ENCODE measurements around the gene AGRP. TPM values are rescaled to one million over a fixed set of nuclear protein-coding genes. Genes with fewer than 3 reads are reported as not detected.

Gene AGRP
- total and polyA plus RNA-seq, 10 donors, result 0.15 to 0.91 (median 0.26) TPM; not detected in 6

GRCh38 chr16:67464565-67464964 lies 18.8 kb downstream of the AGRP start:
- intact Hi-C loops (cut with DNase I; ENCODE audit: low total_unique reads), result loop anchor here (5.0 kb wide), 1 partner anchor 37 kb away; no protein-coding TSS in a partner anchor

DNA sequence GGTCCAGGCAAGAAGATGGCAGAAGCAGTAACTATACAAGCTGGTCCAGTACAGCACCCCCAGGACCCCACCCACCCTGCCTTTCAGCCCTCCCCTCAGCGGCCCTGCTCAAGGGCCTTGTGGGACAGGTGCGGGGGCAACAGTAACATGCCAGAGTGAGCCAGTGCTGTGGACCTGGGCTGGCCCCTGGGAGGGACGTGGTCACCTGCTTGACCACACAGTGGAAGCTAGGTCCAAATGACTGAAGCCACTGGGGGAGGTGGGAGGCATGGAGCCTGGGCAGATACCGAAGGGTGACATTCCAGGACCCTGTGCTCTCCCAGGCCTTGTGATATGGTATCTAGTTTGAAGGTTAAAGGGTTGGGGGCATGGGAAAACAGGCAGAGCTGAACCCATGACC lies 19.7 kb downstream of the AGRP start:
- peaks cover 0 to 57% (median 5%) of the 10 kb centered on the region in 6 donors for H3K36me3 ChIP-seq

More at GRCh38 chr16:67464565-67464964, 18.8 kb downstream of the AGRP start:
- DNase-seq, result no peak
- 67 to 100% (median 78%) methylated on average over 1 to 2 of the region's 2 CpGs for WGBS, 5 donors
- H3K4me3 ChIP-seq, result no peak overlapping the region
- TF ChIP-seq POLR2AphosphoS5 (IDR thresholded peaks at IDR 0.05) (no peak), POLR2A (IDR thresholded peaks at IDR 0.05) (no peak)
- TF ChIP-seq, protein P1, sequence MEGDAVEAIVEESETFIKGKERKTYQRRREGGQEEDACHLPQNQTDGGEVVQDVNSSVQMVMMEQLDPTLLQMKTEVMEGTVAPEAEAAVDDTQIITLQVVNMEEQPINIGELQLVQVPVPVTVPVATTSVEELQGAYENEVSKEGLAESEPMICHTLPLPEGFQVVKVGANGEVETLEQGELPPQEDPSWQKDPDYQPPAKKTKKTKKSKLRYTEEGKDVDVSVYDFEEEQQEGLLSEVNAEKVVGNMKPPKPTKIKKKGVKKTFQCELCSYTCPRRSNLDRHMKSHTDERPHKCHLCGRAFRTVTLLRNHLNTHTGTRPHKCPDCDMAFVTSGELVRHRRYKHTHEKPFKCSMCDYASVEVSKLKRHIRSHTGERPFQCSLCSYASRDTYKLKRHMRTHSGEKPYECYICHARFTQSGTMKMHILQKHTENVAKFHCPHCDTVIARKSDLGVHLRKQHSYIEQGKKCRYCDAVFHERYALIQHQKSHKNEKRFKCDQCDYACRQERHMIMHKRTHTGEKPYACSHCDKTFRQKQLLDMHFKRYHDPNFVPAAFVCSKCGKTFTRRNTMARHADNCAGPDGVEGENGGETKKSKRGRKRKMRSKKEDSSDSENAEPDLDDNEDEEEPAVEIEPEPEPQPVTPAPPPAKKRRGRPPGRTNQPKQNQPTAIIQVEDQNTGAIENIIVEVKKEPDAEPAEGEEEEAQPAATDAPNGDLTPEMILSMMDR (IDR thresholded peaks at IDR 0.05 in 8 of 11, conservative IDR thresholded peaks at IDR 0.05 in 3 of 11), result no peak
- H3K9me3 ChIP-seq, result no peaks in the 10 kb centered on the region
- peaks cover 28 to 100% (median 88%) of the 10 kb centered on the region in 6 donors for H3K4me1 ChIP-seq
- peaks cover 0 to 50% (median 5%) of the 10 kb centered on the region in 6 donors for H3K36me3 ChIP-seq
- H3K27me3 ChIP-seq (replicated peaks in 1 of 7), result no peaks in the 10 kb centered on the region
- H3K27ac ChIP-seq, result no peak overlapping the region

DNA sequence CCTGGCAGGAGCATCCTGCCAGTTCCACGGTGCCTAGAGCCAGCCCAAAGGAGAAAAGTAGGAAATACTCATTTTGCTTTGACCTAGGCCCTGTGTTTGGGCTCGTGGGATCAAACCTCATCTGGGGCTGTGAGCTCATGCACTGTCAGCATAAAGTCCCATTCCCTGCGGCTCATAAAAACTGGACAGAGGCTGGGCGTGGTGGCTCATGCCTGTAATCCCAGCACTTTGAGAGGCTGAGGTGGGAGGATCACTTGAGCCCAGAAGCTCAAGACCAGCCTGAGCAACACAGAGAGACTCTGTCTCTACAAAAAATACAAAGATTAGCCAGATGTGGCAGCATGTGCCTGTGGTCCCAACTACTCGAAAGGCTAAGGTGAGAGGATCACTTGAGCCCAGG lies 20.3 kb downstream of the AGRP start:
- 87 to 94% (median 92%) methylated on average over 5 of the region's 5 CpGs for WGBS, 5 donors

More for the DNA sequence above, 19.7 kb downstream of the AGRP start:
- no peak overlapping the region for H3K4me3 ChIP-seq
- TF ChIP-seq POLR2A (IDR thresholded peaks at IDR 0.05), result no peak
- TF ChIP-seq, protein P1 (IDR thresholded peaks at IDR 0.05 in 8 of 11, conservative IDR thresholded peaks at IDR 0.05 in 3 of 11), result no peak
- no peak for TF ChIP-seq POLR2AphosphoS5 (IDR thresholded peaks at IDR 0.05)
- 91 to 100% (median 94%) methylated on average over 2 to 4 of the region's 4 CpGs for WGBS, 5 donors
- H3K27me3 ChIP-seq (replicated peaks in 1 of 7), result no peaks in the 10 kb centered on the region
- no peak overlapping the region for H3K27ac ChIP-seq
- H3K4me1 ChIP-seq, result peaks cover 37 to 100% (median 88%) of the 10 kb centered on the region in 6 donors
- no peaks in the 10 kb centered on the region for H3K9me3 ChIP-seq
- DNase-seq, result no peak
- intact Hi-C loops (cut with DNase I; ENCODE audit: low total_unique reads), result loop anchor here (5.0 kb wide), 1 partner anchor 36 kb away; no protein-coding TSS in a partner anchor

DNA sequence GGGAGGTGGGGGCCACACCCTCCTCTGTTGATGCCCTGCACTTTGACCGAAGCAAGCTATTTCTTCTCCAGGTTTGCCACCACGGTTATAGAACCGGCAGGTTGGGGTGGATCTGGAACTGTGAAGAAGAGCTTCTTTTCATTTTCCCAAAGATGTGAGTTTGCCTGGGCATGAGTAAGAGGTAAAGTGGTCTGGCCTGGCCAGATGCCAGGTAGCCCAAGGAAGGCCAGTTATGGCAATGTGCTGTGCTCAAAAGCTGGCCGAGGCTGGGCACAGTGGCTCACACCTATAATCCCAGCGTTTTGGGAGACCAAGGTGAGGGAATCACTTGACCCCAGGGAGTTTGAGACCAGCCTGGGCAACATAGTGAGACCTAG lies 21.1 kb downstream of the AGRP start:
- Histone ChIP-seq H3K9me3 (no peaks in the 10 kb centered on the region), H3K4me1 (peaks cover 51 to 100% (median 92%) of the 10 kb centered on the region in 6 donors), H3K27me3 (replicated peaks in 1 of 7) (no peaks in the 10 kb centered on the region), H3K36me3 (peaks cover 0 to 70% (median 5%) of the 10 kb centered on the region in 6 donors), H3K4me3 (no peak overlapping the region), H3K27ac (no peak overlapping the region)
- TF ChIP-seq POLR2AphosphoS5 (IDR thresholded peaks at IDR 0.05) (no peak), POLR2A (IDR thresholded peaks at IDR 0.05) (no peak)
- TF ChIP-seq, protein P1 (IDR thresholded peaks at IDR 0.05 in 8 of 11, conservative IDR thresholded peaks at IDR 0.05 in 3 of 11), result no peak
- intact Hi-C loops (cut with DNase I; ENCODE audit: low total_unique reads), result loop anchor here (5.0 kb wide), 1 partner anchor 35 kb away; no protein-coding TSS in a partner anchor
- WGBS, 5 donors, result 89 to 98% (median 94%) methylated on average over 5 of the region's 5 CpGs
- no peak for DNase-seq

More for the DNA sequence above, 20.3 kb downstream of the AGRP start:
- no peak for TF ChIP-seq POLR2AphosphoS5 (IDR thresholded peaks at IDR 0.05)
- TF ChIP-seq POLR2A (IDR thresholded peaks at IDR 0.05), result no peak
- TF ChIP-seq, protein P1 (IDR thresholded peaks at IDR 0.05 in 8 of 11, conservative IDR thresholded peaks at IDR 0.05 in 3 of 11), result no peak
- DNase-seq, result no peak
- Histone ChIP-seq H3K36me3 (peaks cover 0 to 62% (median 5%) of the 10 kb centered on the region in 6 donors), H3K27ac (no peak overlapping the region), H3K4me3 (no peak overlapping the region), H3K4me1 (peaks cover 44 to 100% (median 88%) of the 10 kb centered on the region in 6 donors), H3K27me3 (replicated peaks in 1 of 7) (no peaks in the 10 kb centered on the region), H3K9me3 (no peaks in the 10 kb centered on the region)
- intact Hi-C loops (cut with DNase I; ENCODE audit: low total_unique reads), result loop anchor here (5.0 kb wide), 1 partner anchor 36 kb away; no protein-coding TSS in a partner anchor

All from spleen (tissue), 11 donors.